Urothelium cell line (cell line): ENCODE measurements around the gene ATPAF2.

Experiments used
- DNase-seq: peaks from one replicate; pipeline ENCODE4 v3.0.0; 2011; ENCODE audit warnings: low spot score, mixed read lengths
- FAIRE-seq: peaks from 2 replicates; lab custom pipeline; 2011; peaks lifted over from hg19 to GRCh38; lab: Jason Lieb, UNC

ATPAF2 gene

GRCh38 chr17:17987901-17988300, 51.1 kb downstream of the ATPAF2 start:
- FAIRE-seq (no peak), DNase-seq (no peak)

- DNase-seq (no peak), FAIRE-seq (no peak)
These were observed 51.6 kb downstream of the ATPAF2 start for GRCh38 chr17:17987187-17987896.

- DNase-seq (no peak), FAIRE-seq (no peak)
These were observed 53.4 kb downstream of the ATPAF2 start for GRCh38 chr17:17985555-17985954.

- DNase-seq (no peak), FAIRE-seq (no peak)
These were observed 53.8 kb downstream of the ATPAF2 start for GRCh38 chr17:17985153-17985552.

- DNase-seq, result no peak
- no peak for FAIRE-seq
These were observed 55.2 kb downstream of the ATPAF2 start for GRCh38 chr17:17983776-17984175.

- FAIRE-seq (no peak), DNase-seq (no peak)
These were observed 55.6 kb downstream of the ATPAF2 start for GRCh38 chr17:17983376-17983775.

GRCh38 chr17:17982801-17983200, 56.2 kb downstream of the ATPAF2 start:
- DNase-seq, result no peak
- no peak for FAIRE-seq

GRCh38 chr17:17981330-17981729, 57.6 kb downstream of the ATPAF2 start:
- no peak for FAIRE-seq

GRCh38 chr17:17979778-17980177, 59.2 kb downstream of the ATPAF2 start:
- FAIRE-seq, result no peak
- no peak for DNase-seq

More at GRCh38 chr17:17981330-17981729, 57.6 kb downstream of the ATPAF2 start:
- DNase-seq, result no peak

GRCh38 chr17:17978481-17979424, 60.2 kb downstream of the ATPAF2 start:
- FAIRE-seq (no peak), DNase-seq (no peak)

- FAIRE-seq (no peak), DNase-seq (no peak)
These were observed 61.9 kb downstream of the ATPAF2 start for GRCh38 chr17:17976931-17977570.

GRCh38 chr17:17975436-17975835, 63.5 kb downstream of the ATPAF2 start:
- FAIRE-seq (no peak), DNase-seq (no peak)

GRCh38 chr17:17972952-17973254, 66.1 kb downstream of the ATPAF2 start:
- no peak for FAIRE-seq
- DNase-seq, result no peak

- peak; percentile 99 for DNase-seq
- peak; percentile 99 for FAIRE-seq
These were observed 66.6 kb downstream of the ATPAF2 start, which contains the start of the genes DRC3 and TOM1L2 for GRCh38 chr17:17972126-17972951. Gene DRC3, plus strand, starts transcription at chr17:17972862. Its CDS starts 4,737 bp downstream, at chr17:17977599. Gene TOM1L2, minus strand, starts transcription at chr17:17972400. Its CDS starts 87 bp downstream, at chr17:17972313.

- no peak for FAIRE-seq
- no peak for DNase-seq
These were observed 67.4 kb downstream of the ATPAF2 start for GRCh38 chr17:17971431-17972125.

GRCh38 chr17:17970699-17971430, 68.1 kb downstream of the ATPAF2 start:
- no peak for DNase-seq
- no peak for FAIRE-seq
